HepG2 (cell line): ENCODE results near the gene KRTCAP2. TPM values are rescaled to one million over a fixed set of nuclear protein-coding genes. Genes with fewer than 3 reads are reported as not detected.
A peak's percentile ranks its signal among the peaks of the same experiment; 100 is the strongest.

ENCODE experiments used
- ATAC-seq: fragments of 200-7000 bp; cut with Tn5 transposase; 3 replicates; pipeline ENCODE4 v1.9.1; 2020; ENCODE audit warnings: mild to moderate bottlenecking, moderate library complexity
- BruUV-seq: library from RNA; stranded (reverse); fragments of 400-500 nt; replicated peaks from 2 replicates; lab custom pipeline; 2021; lab: Mats Ljungman, UMichigan
- CTCF ChIA-PET: fragments of 300-600 bp; formaldehyde crosslinking; extraction: SDS; loops from one replicate; lab custom pipeline; 2021; ENCODE audit warnings: low total read pairs, inconsistent platforms, low intra/inter-chr PET ratio; lab: Yijun Ruan, JAX
- POLR2A ChIA-PET: fragments of 350-600 bp; sonication (Branson Sonifier 250); formaldehyde crosslinking; loops from one replicate; lab custom pipeline; 2020; ENCODE audit warnings: antibody characterized with exemption, inconsistent platforms; lab: Yijun Ruan, JAX
- DNase-seq: peaks from one replicate; pipeline ENCODE4 v3.0.0-alpha.2; 2015; ENCODE audit warnings: low spot score
- FAIRE-seq: peaks from 3 replicates; lab custom pipeline; 2011; peaks lifted over from hg19 to GRCh38; lab: Jason Lieb, UNC
- H2AFZ ChIP-seq: one replicate; pipeline ENCODE4 v1.6.1; 2011; ENCODE audit warnings: low read length, inconsistent platforms
- H3K27ac ChIP-seq: fragments of 300-600 bp; 3 replicates; pipeline ENCODE4 v1.8.0; 2011; ENCODE audit warnings: mixed run types, mild to moderate bottlenecking, mixed read lengths, low read length, inconsistent platforms; ENCODE audit not compliant: insufficient read depth; ENCODE audit errors: extremely low read length
- H3K27me3 ChIP-seq, 2 experiments: fragments of 200-600 bp in 1 of 2; 2 replicates in 1 of 2; 3 replicates in 1 of 2; pipeline versions ENCODE4 v1.6.0 to v1.8.0; 2011; ENCODE audit warnings: low read length in 2 of 2, mild to moderate bottlenecking in 2 of 2, moderate library complexity in 2 of 2, inconsistent platforms in 1 of 2; ENCODE audit not compliant: insufficient read depth in 2 of 2, control insufficient read depth in 1 of 2
- H3K36me3 ChIP-seq, 2 experiments: fragments of 200-600 bp in 1 of 2; replicated peaks in 1 of 2; 2 replicates in 1 of 2; 3 replicates in 1 of 2; pipeline versions ENCODE4 v1.5.1 to v1.8.0; 2011; ENCODE audit warnings: low read length in 2 of 2, inconsistent platforms in 1 of 2; ENCODE audit not compliant: insufficient read depth in 2 of 2, control insufficient read depth in 1 of 2
- H3K4me1 ChIP-seq: 2 replicates; pipeline ENCODE4 v1.5.1; 2012; ENCODE audit warnings: low read length, inconsistent platforms; ENCODE audit not compliant: insufficient read depth
- H3K4me2 ChIP-seq: 2 replicates; pipeline ENCODE4 v1.6.0; 2011; ENCODE audit warnings: low read depth, low read length, inconsistent platforms
- H3K4me3 ChIP-seq, 3 experiments: fragments of 200-600 bp in 1 of 3; sonication (generic), shearing (Covaris generic) in 1 of 3; replicated peaks in 1 of 3; 2 replicates each; pipeline ENCODE4 v1.5.1; 2011 to 2016; ENCODE audit warnings: low read length in 3 of 3, inconsistent platforms in 2 of 3, low read depth in 2 of 3, mild to moderate bottlenecking in 2 of 3, control low read depth in 1 of 3, mixed read lengths in 1 of 3; ENCODE audit not compliant: insufficient read depth in 1 of 3
- H3K79me2 ChIP-seq: one replicate; pipeline ENCODE4 v1.6.1; 2011; ENCODE audit warnings: low read length, inconsistent platforms; ENCODE audit not compliant: insufficient read depth
- H3K9ac ChIP-seq: 2 replicates; pipeline ENCODE4 v1.6.0; 2011; ENCODE audit warnings: mild to moderate bottlenecking, low read depth, low read length, inconsistent platforms; ENCODE audit not compliant: insufficient read depth
- H3K9me3 ChIP-seq: 2 replicates; pipeline ENCODE4 v1.5.1; 2012; ENCODE audit warnings: mild to moderate bottlenecking, low read length
- H4K20me1 ChIP-seq: 2 replicates; pipeline ENCODE4 v1.6.0; 2011; ENCODE audit warnings: inconsistent platforms, mild to moderate bottlenecking, low read length, moderate library complexity; ENCODE audit not compliant: insufficient read depth
- ARHGAP35 ChIP-seq: sonication (generic); formaldehyde crosslinking; IDR thresholded peaks from 2 replicates; pipeline ENCODE4 v1.9.0; 2022; ENCODE audit warnings: mild to moderate bottlenecking, inconsistent platforms, moderate library complexity, missing genetic modification reagents, borderline replicate concordance
- DR1 ChIP-seq: sonication (generic); formaldehyde crosslinking; IDR thresholded peaks from 2 replicates; pipeline ENCODE4 v1.8.0; 2021; ENCODE audit warnings: mild to moderate bottlenecking, missing genetic modification reagents, inconsistent platforms
- KDM5B ChIP-seq: sonication (generic); formaldehyde crosslinking; IDR thresholded peaks from 2 replicates; pipeline ENCODE4 v1.4.0; 2020; ENCODE audit warnings: missing genetic modification reagents, mild to moderate bottlenecking, borderline replicate concordance
- NR3C1 ChIP-seq: sonication (generic); formaldehyde crosslinking; IDR thresholded peaks from 2 replicates; pipeline ENCODE4 v1.4.0; 2020; ENCODE audit warnings: missing genetic modification reagents
- PTBP1 ChIP-seq: fragments of 200-400 bp; formaldehyde crosslinking; IDR thresholded peaks from 2 replicates; pipeline ENCODE4 v1.6.1; 2018; ENCODE audit warnings: low read length, low read depth; ENCODE audit not compliant: poor library complexity, severe bottlenecking
- SKIL ChIP-seq: sonication (generic); formaldehyde crosslinking; IDR thresholded peaks from 2 replicates; pipeline ENCODE4 v1.8.0; 2022; ENCODE audit warnings: missing genetic modification reagents, mild to moderate bottlenecking, moderate library complexity, borderline replicate concordance
- ZBTB26 ChIP-seq: IDR thresholded peaks from 2 replicates; pipeline ENCODE4 v1.6.1; 2016; ENCODE audit warnings: missing compliant biosample characterization, missing genetic modification reagents, borderline replicate concordance
- ZNF260 ChIP-seq: sonication (generic); formaldehyde crosslinking; IDR thresholded peaks from 2 replicates; pipeline ENCODE4 v1.4.0; 2020; ENCODE audit warnings: missing genetic modification reagents, low read depth, mild to moderate bottlenecking, borderline replicate concordance
- ZNF451 ChIP-seq: sonication (generic); formaldehyde crosslinking; IDR thresholded peaks from 2 replicates; pipeline ENCODE4 v1.5.0; 2020; ENCODE audit warnings: mild to moderate bottlenecking, missing genetic modification reagents
- WGBS: methylation state at CpG from one replicate; pipeline ENCODE4 v1.1.6; 2017; ENCODE audit warnings: low lambda C conversion rate; 5-methylcytosine and 5-hydroxymethylcytosine counted together
- in situ Hi-C: cut with HindIII; loops from 2 replicates; pipeline ENCODE4 v1.10.0; 2017; ENCODE audit warnings: low pct_unique_long_range_greater_than_20kb; ENCODE audit not compliant: extremely low pct_ligation_motif_present
- intact Hi-C: fragments of 100-400 bp; cut with micrococcal nuclease; formaldehyde crosslinking; loops from one replicate; pipeline ENCODE4 v1.10.0; 2022; ENCODE audit not compliant: unreplicated experiment
- polyA plus RNA-seq, 8 experiments: library from polyadenylated mRNA; depleted of rRNA in 3 of 8; stranded (reverse) in 7 of 8; unstranded in 1 of 8; fragments of >200 nt; fragmentation: Illumina TruSeq in 4 of 8; extraction: Trizol in 4 of 8; gene quantifications; 2 replicates each; pipeline versions ENCODE4 v1.2.1 to v1.2.3, GENCODE V29; 2011 to 2016; ENCODE audit warnings: low read depth in 4 of 8, missing spikeins in 1 of 8, mixed read lengths in 1 of 8; ENCODE audit not compliant: insufficient read depth in 1 of 8
- total RNA-seq, 5 experiments: library from RNA; depleted of rRNA; stranded (reverse); fragments of >200 nt; fragmentation: Illumina TruSeq; extraction: Trizol; gene quantifications; 2 replicates each; pipeline ENCODE4 v1.2.3, GENCODE V29; 2016; ENCODE audit warnings: low read depth in 1 of 5
- TF ChIP-seq, protein P1 (sequence below): sonication (generic); formaldehyde crosslinking; IDR thresholded peaks from 2 replicates; pipeline ENCODE4; 2020; ENCODE audit warnings: missing genetic modification reagents, mild to moderate bottlenecking, borderline replicate concordance
- TF ChIP-seq, protein P2 (sequence below): sonication (generic); formaldehyde crosslinking; IDR thresholded peaks from 2 replicates; pipeline ENCODE4 v1.4.0; 2020; ENCODE audit warnings: missing genetic modification reagents, mild to moderate bottlenecking, borderline replicate concordance
- TF ChIP-seq, protein P3 (sequence below): sonication (generic); formaldehyde crosslinking; IDR thresholded peaks from 2 replicates; pipeline ENCODE4 v1.8.1; 2023; ENCODE audit warnings: missing genetic modification reagents, inconsistent platforms, borderline replicate concordance

KRTCAP2 gene
- total and polyA plus RNA-seq, 2 of the 13 experiments (the other 11 are each of a cell fraction or from before 2014, with no cell fraction given) = 77.3 to 79.4 TPM

- no TSS peak for BruUV-seq
- no peak overlapping the region for H3K4me3 ChIP-seq
- CTCF ChIA-PET = interaction anchor here (1.2 to 1.4 kb wide), 2 partner anchors 17 to 50 kb away, joined by 6 to 12 read pairs; no protein-coding TSS in a partner anchor
- peaks cover 1 to 4% of the 10 kb centered on the region in 2 experiments; a peak in 1 of 5 replicates for H3K27me3 ChIP-seq
- no peaks in the 10 kb centered on the region for H4K20me1 ChIP-seq
- no peak overlapping the region for H3K9ac ChIP-seq
- peak overlapping the region; percentile 76 for H3K4me2 ChIP-seq
- no peak overlapping the region for H2AFZ ChIP-seq
- no peak overlapping the region for H3K27ac ChIP-seq
- ATAC-seq (peak; percentile 47), DNase-seq (peak; percentile 47), FAIRE-seq (peak; percentile 94)
- peaks cover 51% of the 10 kb centered on the region for H3K4me1 ChIP-seq
- peaks cover 10% of the 10 kb centered on the region for H3K79me2 ChIP-seq
- WGBS = no CpG with 5 or more reads among the region's 8 CpGs
- intact Hi-C loops (loop anchor here (1.0 kb wide), 1 partner anchor 50 kb away; no protein-coding TSS in a partner anchor), in situ Hi-C loops (no loop called here)
- H3K36me3 ChIP-seq = no peaks in the 10 kb centered on the region
- POLR2A ChIA-PET = interaction anchor here (0.8 kb wide), 1 partner anchor 17 kb away, joined by 4 read pairs; no protein-coding TSS in a partner anchor
- H3K9me3 ChIP-seq = no peaks in the 10 kb centered on the region
- no peak for TF ChIP-seq NR3C1
- TF ChIP-seq PTBP1 = no peak
- no peak for TF ChIP-seq ZBTB26 (CRISPR knock-in tag)
- no peak for TF ChIP-seq SKIL
- no peak for TF ChIP-seq ARHGAP35 (CRISPR knock-in tag)
- TF ChIP-seq DR1 (CRISPR knock-in tag) = no peak
- TF ChIP-seq, protein P1, sequence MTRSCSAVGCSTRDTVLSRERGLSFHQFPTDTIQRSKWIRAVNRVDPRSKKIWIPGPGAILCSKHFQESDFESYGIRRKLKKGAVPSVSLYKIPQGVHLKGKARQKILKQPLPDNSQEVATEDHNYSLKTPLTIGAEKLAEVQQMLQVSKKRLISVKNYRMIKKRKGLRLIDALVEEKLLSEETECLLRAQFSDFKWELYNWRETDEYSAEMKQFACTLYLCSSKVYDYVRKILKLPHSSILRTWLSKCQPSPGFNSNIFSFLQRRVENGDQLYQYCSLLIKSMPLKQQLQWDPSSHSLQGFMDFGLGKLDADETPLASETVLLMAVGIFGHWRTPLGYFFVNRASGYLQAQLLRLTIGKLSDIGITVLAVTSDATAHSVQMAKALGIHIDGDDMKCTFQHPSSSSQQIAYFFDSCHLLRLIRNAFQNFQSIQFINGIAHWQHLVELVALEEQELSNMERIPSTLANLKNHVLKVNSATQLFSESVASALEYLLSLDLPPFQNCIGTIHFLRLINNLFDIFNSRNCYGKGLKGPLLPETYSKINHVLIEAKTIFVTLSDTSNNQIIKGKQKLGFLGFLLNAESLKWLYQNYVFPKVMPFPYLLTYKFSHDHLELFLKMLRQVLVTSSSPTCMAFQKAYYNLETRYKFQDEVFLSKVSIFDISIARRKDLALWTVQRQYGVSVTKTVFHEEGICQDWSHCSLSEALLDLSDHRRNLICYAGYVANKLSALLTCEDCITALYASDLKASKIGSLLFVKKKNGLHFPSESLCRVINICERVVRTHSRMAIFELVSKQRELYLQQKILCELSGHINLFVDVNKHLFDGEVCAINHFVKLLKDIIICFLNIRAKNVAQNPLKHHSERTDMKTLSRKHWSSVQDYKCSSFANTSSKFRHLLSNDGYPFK (CRISPR knock-in tag) = no peak
- no peak for TF ChIP-seq ZNF451 (CRISPR knock-in tag)
- no peak for TF ChIP-seq ZNF260 (CRISPR knock-in tag)
- TF ChIP-seq, protein P2, sequence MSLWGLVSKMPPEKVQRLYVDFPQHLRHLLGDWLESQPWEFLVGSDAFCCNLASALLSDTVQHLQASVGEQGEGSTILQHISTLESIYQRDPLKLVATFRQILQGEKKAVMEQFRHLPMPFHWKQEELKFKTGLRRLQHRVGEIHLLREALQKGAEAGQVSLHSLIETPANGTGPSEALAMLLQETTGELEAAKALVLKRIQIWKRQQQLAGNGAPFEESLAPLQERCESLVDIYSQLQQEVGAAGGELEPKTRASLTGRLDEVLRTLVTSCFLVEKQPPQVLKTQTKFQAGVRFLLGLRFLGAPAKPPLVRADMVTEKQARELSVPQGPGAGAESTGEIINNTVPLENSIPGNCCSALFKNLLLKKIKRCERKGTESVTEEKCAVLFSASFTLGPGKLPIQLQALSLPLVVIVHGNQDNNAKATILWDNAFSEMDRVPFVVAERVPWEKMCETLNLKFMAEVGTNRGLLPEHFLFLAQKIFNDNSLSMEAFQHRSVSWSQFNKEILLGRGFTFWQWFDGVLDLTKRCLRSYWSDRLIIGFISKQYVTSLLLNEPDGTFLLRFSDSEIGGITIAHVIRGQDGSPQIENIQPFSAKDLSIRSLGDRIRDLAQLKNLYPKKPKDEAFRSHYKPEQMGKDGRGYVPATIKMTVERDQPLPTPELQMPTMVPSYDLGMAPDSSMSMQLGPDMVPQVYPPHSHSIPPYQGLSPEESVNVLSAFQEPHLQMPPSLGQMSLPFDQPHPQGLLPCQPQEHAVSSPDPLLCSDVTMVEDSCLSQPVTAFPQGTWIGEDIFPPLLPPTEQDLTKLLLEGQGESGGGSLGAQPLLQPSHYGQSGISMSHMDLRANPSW (CRISPR knock-in tag) = no peak
- TF ChIP-seq KDM5B (CRISPR knock-in tag) = 0 out of 2 replicates have a peak, but pooled peaks have one; percentile 42
- TF ChIP-seq, protein P3, sequence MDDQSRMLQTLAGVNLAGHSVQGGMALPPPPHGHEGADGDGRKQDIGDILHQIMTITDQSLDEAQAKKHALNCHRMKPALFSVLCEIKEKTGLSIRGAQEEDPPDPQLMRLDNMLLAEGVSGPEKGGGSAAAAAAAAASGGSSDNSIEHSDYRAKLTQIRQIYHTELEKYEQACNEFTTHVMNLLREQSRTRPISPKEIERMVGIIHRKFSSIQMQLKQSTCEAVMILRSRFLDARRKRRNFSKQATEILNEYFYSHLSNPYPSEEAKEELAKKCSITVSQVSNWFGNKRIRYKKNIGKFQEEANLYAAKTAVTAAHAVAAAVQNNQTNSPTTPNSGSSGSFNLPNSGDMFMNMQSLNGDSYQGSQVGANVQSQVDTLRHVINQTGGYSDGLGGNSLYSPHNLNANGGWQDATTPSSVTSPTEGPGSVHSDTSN (CRISPR knock-in tag) = no peak
These were observed 3.5 kb upstream of the KRTCAP2 start for GRCh38 chr1:155176544-155177071.
